GM19452 (cell line): ENCODE results near the gene CLINT1.
"Not testable (repeated sequence)": the region's sequence is repeated elsewhere in the genome, so short reads cannot be mapped to it uniquely, and the experiment has no call there.

Source experiments
- ATAC-seq: cut with Tn5 transposase; IDR thresholded peaks from one replicate; pipeline ENCODE4 v1.9.1; 2021; ENCODE audit not compliant: unreplicated experiment

CLINT1 gene

DNA sequence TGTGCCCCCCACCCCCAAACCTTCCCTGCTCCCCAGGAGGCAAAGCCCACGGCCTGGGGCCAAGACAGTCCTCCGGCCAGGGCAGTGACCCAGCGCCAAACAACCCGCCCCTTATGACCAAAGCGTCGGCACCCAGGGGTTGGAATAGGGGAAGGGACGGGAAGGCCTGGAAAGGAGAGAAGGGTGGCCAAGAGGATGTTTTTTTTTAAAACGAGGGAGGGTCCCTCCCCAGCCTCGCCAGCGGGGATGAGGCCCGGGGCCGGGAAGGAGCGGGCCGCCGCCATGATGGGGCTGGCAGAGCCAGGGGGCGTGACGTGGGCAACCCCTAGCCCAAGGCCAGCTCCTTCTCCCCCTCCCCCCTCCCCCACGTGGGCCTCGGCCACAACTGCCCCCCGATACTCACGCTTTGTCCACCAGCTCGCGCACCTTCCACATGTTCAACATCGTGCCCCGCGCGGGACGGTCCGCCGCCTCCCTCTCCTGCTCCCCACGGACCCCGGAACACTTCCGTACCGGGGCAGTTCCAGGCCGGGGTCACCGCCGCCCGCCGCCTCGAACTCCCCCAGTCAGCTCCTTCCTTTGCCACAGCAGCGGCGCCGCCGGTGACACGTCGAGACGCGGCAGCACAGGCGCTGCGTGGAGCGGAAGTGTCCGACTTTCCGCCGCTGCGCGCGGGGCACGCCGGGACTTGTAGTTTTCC, at the start of gene CLINT1:
Gene CLINT1 (minus strand): TSS at position 619 of the 700 bp plus-strand sequence. CDS start 175 bp downstream, at position 444.
- ATAC-seq = peak; percentile 49

DNA sequence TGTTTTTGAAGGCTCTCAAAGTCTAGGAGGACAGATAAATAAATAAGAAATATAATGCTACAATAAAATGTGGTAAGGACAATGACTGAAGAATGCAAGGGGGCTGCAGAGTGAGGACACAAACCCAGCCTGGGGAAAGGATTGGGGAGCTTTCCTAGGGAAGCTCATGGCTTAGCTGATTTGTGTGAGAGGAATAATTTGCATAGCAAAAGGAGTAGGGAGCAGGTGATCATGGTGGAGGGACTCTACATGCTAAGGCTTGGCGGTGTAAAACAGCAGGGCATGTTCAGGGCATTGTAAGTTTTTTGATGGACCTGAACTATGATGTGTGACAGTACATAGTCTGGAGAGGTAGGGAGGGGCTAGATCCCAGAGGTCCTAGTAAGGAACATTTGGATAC, 49.5 kb upstream of the CLINT1 start:
- no peak for ATAC-seq

DNA sequence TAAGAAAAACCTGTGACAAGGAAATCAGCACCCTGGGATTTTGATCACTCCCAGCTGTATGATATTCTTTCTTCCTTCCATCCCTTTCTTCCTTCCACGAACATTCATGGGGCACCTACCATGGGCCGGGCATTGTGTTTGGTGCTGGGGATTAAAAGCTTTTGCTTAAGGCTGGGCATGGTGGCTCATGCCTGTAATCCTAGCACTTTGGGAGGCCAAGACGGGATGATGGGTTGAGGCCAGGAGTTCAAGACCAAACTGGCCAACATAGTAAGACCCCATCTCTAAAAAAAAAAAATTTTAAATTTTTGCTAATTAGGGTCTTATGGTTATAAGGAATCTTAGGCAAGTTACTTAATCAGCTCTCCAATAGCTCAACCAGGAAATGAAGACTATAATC, 48.5 kb upstream of the CLINT1 start:
- no peak for ATAC-seq

- ATAC-seq = no peak
Measured at GRCh38 chr5:157903117-157903450, 44.1 kb upstream of the CLINT1 start.

- no peak for ATAC-seq
Measured at GRCh38 chr5:157902449-157903116, 43.6 kb upstream of the CLINT1 start.

- peak; percentile 90 for ATAC-seq
Measured at GRCh38 chr5:157900644-157901043, 41.7 kb upstream of the CLINT1 start.

DNA sequence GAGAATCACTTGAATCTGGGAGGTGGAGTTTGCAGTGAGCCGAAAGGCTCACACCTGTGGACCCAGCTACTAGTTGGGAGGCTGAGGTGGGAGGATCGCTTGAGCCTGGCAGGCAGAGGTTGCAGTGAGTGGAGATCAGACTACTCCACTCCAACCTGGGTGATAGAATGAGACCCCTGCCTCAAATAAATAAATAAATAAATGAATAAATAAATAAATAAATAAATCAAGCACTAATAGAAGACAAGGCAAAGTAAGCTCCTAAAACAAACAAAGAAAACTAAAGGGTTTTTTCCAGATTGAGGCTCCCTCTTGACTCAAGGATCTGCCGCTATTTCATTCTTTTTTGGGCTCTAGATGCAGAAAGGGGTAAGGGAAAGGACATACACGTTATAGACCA, 34.7 kb upstream of the CLINT1 start:
- no peak for ATAC-seq

- no peak for ATAC-seq
Measured at GRCh38 chr5:157892974-157893373, 34.0 kb upstream of the CLINT1 start.

GRCh38 chr5:157890836-157891597, 32.1 kb upstream of the CLINT1 start:
- no peak for ATAC-seq

- ATAC-seq = no peak
Measured at GRCh38 chr5:157888814-157889532, 30.0 kb upstream of the CLINT1 start.

DNA sequence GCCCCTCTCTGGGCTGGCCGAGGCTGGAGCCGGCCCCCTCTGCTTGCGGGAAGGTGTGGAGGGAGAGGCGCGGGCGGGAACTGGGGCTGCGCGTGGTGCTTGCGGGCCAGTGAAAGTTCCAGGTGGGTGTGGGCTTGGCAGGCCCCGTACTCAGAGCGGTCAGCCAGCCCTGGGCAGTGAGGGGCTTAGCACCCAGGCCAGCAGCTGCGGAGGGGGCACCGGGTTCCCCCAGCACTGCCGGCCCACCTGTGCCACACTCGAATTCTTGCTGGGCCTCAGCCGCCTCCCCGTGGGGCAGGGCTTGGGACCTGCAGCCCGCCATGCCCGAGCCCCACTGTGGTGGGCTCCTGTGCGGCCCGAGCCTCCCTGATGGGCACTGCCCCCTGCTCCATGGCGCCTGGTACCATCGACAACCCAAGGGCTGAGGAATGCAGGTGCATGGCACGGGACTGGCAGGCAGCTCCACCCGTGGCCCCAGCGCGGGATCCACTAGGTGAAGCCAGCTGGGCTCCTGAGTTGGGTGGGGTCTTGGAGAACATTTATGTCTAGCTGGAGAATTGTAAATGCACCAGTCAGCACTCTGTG, 27.9 kb upstream of the CLINT1 start:
- no peak for ATAC-seq

GRCh38 chr5:157885051-157885450, 26.1 kb upstream of the CLINT1 start:
- ATAC-seq = not testable (repeated sequence)

GRCh38 chr5:157881498-157881897, 22.6 kb upstream of the CLINT1 start:
- ATAC-seq = not testable (repeated sequence)

GRCh38 chr5:157877821-157878220, 18.9 kb upstream of the CLINT1 start:
- ATAC-seq = no peak

- ATAC-seq = no peak
Measured at GRCh38 chr5:157874861-157875260, 15.9 kb upstream of the CLINT1 start.

- ATAC-seq = no peak
Measured at GRCh38 chr5:157870837-157871834, 12.2 kb upstream of the CLINT1 start.

DNA sequence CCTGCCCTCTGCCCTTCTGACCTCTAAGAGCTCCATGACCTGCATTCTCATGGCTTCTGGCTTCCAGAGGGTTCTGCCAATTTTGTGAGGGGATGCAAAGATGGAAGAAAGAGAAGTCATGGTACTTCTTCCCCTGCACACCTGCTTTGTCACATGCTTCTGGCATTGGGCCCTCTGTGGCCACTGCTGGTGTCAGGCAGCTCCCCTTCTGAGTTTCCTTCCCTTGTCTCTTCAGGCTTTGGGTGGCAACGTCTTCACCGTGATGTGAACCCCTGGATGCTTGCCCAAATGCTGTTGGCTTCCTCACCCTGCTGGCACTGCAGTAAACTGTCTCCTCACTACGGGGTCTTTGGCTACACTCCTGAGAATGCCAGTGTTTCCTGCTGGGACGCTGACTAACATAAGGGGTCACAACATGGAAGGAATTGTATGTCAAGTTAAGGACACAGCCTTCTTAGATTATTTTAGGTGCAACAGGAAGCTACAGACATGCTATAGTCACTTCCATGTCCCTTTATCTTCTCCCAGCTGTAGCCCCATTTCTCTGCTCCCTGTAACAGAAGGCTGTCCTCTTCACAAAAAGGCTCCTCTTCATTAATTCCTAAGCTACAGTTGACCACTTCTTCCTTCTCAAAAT, 8.9 kb upstream of the CLINT1 start:
- ATAC-seq = no peak

GRCh38 chr5:157866536-157866935, 7.6 kb upstream of the CLINT1 start:
- no peak for ATAC-seq

DNA sequence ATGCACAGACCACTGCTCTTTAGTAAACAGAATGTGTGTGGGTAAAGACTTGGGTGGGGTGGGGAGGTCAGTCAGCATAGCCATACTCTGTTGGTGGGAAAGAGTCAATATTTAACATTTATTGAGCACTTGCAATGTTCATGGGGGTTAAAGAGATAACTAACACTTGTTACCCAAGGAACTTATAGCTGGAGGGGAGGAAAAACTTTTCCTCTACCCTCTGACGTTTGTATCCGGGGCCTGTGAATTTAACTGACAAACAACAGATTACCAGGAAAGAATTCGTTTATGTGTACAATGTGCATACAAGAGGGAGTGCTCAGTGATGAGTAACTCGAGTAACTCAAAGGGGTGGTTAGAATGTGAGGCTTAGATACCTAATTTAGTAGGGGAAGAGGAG, 6.8 kb upstream of the CLINT1 start:
- no peak for ATAC-seq
